Gastroesophageal sphincter (tissue), 4 donors: ENCODE results near the gene TUBGCP5. TPM values are rescaled to one million over a fixed set of nuclear protein-coding genes. Genes with fewer than 3 reads are reported as not detected.
"Not testable (repeated sequence)": the region's sequence is repeated elsewhere in the genome, so short reads cannot be mapped to it uniquely, and the experiment has no call there.

Source experiments
- ATAC-seq: fragments of 150-250 bp; one replicate; pipeline ENCODE4 v1.9.1; 2016; ENCODE audit warnings: mild to moderate bottlenecking, moderate library complexity
- H3K27ac ChIP-seq, 4 donors: fragments of 200-600 bp; sonication (generic) in 3 of 4; 1 replicate in 3 of 4; 2 replicates in 1 of 4; pipeline ENCODE4 v1.5.1; 2016 to 2019
- H3K27me3 ChIP-seq: fragments of 200-600 bp; sonication (generic); one replicate; pipeline ENCODE4 v1.5.1; 2019
- H3K36me3 ChIP-seq, 2 donors: fragments of 200-600 bp; sonication (generic); one replicate each; pipeline ENCODE4 v1.5.1; 2019; ENCODE audit warnings: control low read depth in 1 of 2
- H3K4me1 ChIP-seq, 3 donors: fragments of 200-600 bp; sonication (generic); 1 replicate in 2 of 3; 2 replicates in 1 of 3; pipeline ENCODE4 v1.5.1; 2016 to 2019; ENCODE audit warnings: control low read depth in 2 of 3
- H3K4me3 ChIP-seq, 2 donors: fragments of 200-600 bp; sonication (generic); one replicate each; pipeline ENCODE4 v1.5.1; 2019; ENCODE audit warnings: mild to moderate bottlenecking in 1 of 2, moderate library complexity in 1 of 2
- H3K9me3 ChIP-seq, 3 donors: fragments of 200-600 bp; sonication (generic); one replicate each; pipeline ENCODE4 v1.5.1; 2017 to 2019; ENCODE audit warnings: control low read depth in 2 of 3
- EP300 ChIP-seq: sonication (generic); formaldehyde crosslinking; IDR thresholded peaks from one replicate; pipeline ENCODE4 v1.6.1; 2017; ENCODE audit warnings: antibody characterized with exemption, mild to moderate bottlenecking
- POLR2A ChIP-seq, 2 donors: fragments of 450-650 bp; IDR thresholded peaks; one replicate each; pipeline ENCODE4 v1.6.1; 2017; ENCODE audit warnings: antibody characterized with exemption in 2 of 2, mild to moderate bottlenecking in 2 of 2, moderate library complexity in 1 of 2
- POLR2AphosphoS5 ChIP-seq: sonication (generic); formaldehyde crosslinking; IDR thresholded peaks from one replicate; pipeline ENCODE4 v1.6.1; 2017; ENCODE audit warnings: antibody characterized with exemption
- WGBS, 2 donors: methylation state at CpG; one replicate each; pipeline ENCODE4 v1.1.5; 2018; ENCODE audit warnings: low coverage in 1 of 2; 5-methylcytosine and 5-hydroxymethylcytosine counted together
- total RNA-seq, 4 donors: library from RNA; depleted of rRNA; stranded (reverse); fragments of >200 nt; gene quantifications; one replicate each; pipeline ENCODE4 v1.1.0, GENCODE V29; 2016
- TF ChIP-seq, protein P1 (sequence below), 4 experiments: fragments of 200-600 bp in 2 of 4; fragments of 450-650 bp in 2 of 4; sonication (generic) in 1 of 4; IDR thresholded peaks; one replicate each; pipeline ENCODE4 v1.5.1; 2017 to 2019; ENCODE audit warnings: antibody characterized with exemption in 4 of 4, mild to moderate bottlenecking in 2 of 4, moderate library complexity in 2 of 4

TUBGCP5 gene
- total RNA-seq, 4 donors from 2014 or later: 12.7 to 25.3 (median 21.7) TPM

DNA sequence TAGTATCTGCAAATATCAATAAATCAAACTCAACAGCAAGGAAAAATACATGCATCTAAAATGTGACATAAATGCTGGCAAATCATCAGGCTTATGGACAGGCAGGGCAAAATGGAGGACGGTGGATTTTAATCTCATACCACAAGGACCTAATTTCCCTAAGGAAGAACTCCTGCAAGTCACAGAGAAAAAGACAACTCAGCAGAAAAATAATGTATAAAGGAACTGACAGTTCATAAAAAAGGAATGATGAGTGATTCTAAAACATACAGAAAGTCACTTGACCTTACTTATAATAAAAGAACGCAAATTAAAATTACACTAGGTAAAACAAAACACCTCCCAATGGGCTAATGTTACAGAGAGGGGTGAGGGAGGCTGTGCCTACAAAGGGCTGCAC is 17.2 kb downstream of the TUBGCP5 start:
- ATAC-seq: no peak
- H3K27me3 ChIP-seq: no peaks in the 10 kb centered on the region
- TF ChIP-seq POLR2A (IDR thresholded peaks at IDR 0.05): no peak
- TF ChIP-seq, protein P1, sequence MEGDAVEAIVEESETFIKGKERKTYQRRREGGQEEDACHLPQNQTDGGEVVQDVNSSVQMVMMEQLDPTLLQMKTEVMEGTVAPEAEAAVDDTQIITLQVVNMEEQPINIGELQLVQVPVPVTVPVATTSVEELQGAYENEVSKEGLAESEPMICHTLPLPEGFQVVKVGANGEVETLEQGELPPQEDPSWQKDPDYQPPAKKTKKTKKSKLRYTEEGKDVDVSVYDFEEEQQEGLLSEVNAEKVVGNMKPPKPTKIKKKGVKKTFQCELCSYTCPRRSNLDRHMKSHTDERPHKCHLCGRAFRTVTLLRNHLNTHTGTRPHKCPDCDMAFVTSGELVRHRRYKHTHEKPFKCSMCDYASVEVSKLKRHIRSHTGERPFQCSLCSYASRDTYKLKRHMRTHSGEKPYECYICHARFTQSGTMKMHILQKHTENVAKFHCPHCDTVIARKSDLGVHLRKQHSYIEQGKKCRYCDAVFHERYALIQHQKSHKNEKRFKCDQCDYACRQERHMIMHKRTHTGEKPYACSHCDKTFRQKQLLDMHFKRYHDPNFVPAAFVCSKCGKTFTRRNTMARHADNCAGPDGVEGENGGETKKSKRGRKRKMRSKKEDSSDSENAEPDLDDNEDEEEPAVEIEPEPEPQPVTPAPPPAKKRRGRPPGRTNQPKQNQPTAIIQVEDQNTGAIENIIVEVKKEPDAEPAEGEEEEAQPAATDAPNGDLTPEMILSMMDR (IDR thresholded peaks at IDR 0.05): no peak
- 81 to 100% methylated on average over 2 of the region's 2 CpGs for WGBS, 2 donors
- H3K4me1 ChIP-seq: no peaks in the 10 kb centered on the region
- no peaks in the 10 kb centered on the region for H3K9me3 ChIP-seq
- peaks cover 12 to 100% of the 10 kb centered on the region in 2 donors for H3K36me3 ChIP-seq
- H3K27ac ChIP-seq: no peak overlapping the region
- H3K4me3 ChIP-seq: no peak overlapping the region

DNA sequence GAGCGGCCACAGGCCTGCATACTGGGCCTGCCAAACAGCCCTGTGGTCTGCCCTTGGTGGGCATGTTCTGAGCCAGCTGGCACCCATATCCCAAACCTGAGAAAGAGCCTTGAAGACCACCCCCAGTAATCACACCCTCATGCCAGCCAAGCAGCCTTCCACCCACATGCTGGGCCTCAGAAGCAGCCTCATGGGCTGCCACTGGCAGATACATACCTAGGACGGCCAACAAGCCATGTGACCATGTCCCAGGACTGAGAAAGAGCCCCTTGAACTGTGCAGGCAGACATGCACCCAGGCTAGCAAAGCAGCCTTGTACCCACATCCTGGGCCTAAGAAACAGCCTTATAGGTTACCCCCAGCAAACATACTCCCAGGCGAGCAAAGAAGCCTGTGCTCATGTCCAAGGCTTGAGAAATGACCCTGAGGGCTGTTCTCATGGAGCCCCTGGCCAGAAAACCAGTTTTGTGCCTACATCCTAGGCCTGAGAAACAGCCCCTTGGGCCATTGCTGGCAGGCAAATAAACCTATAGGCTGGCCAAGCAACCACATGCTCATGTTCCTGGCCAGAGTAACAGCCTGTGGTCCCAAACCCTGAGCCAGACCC is 24.9 kb downstream of the TUBGCP5 start:
- no peak overlapping the region for H3K27ac ChIP-seq
- no peak for ATAC-seq
- no peaks in the 10 kb centered on the region for H3K4me1 ChIP-seq
- no peaks in the 10 kb centered on the region for H3K27me3 ChIP-seq
- H3K4me3 ChIP-seq: no peak overlapping the region
- TF ChIP-seq, protein P1 (IDR thresholded peaks at IDR 0.05): no peak
- no peak for TF ChIP-seq EP300
- TF ChIP-seq POLR2A (IDR thresholded peaks at IDR 0.05): no peak
- TF ChIP-seq POLR2AphosphoS5: no peak
- no peaks in the 10 kb centered on the region for H3K9me3 ChIP-seq
- H3K36me3 ChIP-seq: peaks cover 0 to 100% of the 10 kb centered on the region in 2 donors
- WGBS, 2 donors: no CpG with 5 or more reads among the region's 3 CpGs

DNA sequence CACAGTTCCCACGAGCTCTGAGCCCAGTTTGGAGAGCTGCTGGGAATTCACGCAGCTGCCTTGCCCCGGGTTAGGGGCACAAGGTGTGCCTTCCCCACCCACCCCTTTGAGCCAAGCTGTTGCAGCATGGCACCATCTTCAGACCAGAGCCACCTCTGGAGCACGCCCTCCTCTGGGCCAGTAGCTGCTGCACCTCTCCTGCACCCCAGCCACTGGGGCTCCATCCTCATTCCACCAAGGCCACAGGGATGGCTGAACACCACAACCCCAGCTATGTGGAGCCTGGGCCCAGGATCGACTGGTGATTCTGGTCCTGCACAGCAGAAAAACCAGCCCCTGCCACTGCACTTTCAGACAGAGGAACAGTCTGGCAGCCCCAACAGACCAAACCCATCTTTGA is 25.7 kb downstream of the TUBGCP5 start:
- no peak for TF ChIP-seq POLR2A (IDR thresholded peaks at IDR 0.05)
- TF ChIP-seq EP300: no peak
- H3K9me3 ChIP-seq: no peaks in the 10 kb centered on the region
- no peak overlapping the region for H3K4me3 ChIP-seq
- peaks cover 0 to 100% of the 10 kb centered on the region in 2 donors for H3K36me3 ChIP-seq
- H3K27me3 ChIP-seq: no peaks in the 10 kb centered on the region
- H3K4me1 ChIP-seq: no peaks in the 10 kb centered on the region
- ATAC-seq: no peak
- 86% methylated on average over 1 of the region's 5 CpGs; no CpG with 5 or more reads in 1 of the 2 donors for WGBS, 2 donors
- no peak overlapping the region for H3K27ac ChIP-seq

DNA sequence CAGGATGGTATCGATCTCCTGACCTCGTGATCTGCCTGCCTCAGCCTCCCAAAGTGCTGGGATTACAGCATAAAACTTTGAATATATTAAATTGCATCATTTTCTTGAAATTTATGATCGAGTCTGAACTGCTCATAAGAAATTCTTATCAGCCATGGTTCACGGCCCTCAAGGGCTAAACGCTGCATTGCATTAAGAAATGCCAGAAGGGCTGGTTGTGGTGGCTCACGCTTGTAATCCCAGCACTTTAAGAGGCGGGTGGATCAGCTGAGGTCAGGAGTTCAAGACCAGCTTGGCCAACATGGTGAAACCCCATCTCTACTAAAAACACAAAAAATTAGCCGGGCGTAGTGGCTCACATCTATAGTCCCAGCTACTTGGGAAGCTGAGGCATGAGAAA is 26.8 kb downstream of the TUBGCP5 start:
- not testable (repeated sequence) for H3K4me3 ChIP-seq, H3K9me3 ChIP-seq

DNA sequence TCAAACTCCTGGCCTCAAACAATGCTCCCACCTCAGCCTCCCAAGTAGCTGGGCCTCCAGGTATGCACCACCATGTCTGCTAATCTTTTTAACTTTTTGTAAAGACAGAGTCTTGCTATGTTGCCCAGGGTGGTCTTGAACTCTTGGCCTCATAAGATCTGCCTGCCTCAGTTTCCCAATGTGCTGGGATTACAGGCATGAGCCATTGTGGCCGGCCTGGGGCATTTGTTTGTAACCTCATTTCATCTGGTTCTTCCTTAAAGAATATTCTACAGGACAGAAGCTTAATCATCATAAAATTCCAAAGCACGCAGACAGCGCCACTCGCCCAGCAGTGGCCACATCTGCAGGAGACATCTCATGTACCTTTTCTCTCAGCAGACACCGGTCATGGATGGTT is 35.6 kb downstream of the TUBGCP5 start:
- TF ChIP-seq POLR2A (IDR thresholded peaks at IDR 0.05) (no peak), EP300 (no peak)
- peaks cover 0 to 100% of the 10 kb centered on the region in 2 donors for H3K36me3 ChIP-seq
- no peaks in the 10 kb centered on the region for H3K9me3 ChIP-seq
- no peaks in the 10 kb centered on the region for H3K4me1 ChIP-seq
- no peak overlapping the region for H3K4me3 ChIP-seq
- no peaks in the 10 kb centered on the region for H3K27me3 ChIP-seq
- no peak for ATAC-seq
- 100% methylated on average over 1 to 3 of the region's 5 CpGs for WGBS, 2 donors
- no peak overlapping the region for H3K27ac ChIP-seq

More for the DNA sequence above, 26.8 kb downstream of the TUBGCP5 start:
- H3K27me3 ChIP-seq, ATAC-seq, H3K4me1 ChIP-seq, H3K27ac ChIP-seq: not testable (repeated sequence)
- 93% methylated on average over 8 of the region's 9 CpGs; no CpG with 5 or more reads in 1 of the 2 donors for WGBS, 2 donors
- H3K36me3 ChIP-seq: peaks cover 0 to 100% of the 10 kb centered on the region in 2 donors

DNA sequence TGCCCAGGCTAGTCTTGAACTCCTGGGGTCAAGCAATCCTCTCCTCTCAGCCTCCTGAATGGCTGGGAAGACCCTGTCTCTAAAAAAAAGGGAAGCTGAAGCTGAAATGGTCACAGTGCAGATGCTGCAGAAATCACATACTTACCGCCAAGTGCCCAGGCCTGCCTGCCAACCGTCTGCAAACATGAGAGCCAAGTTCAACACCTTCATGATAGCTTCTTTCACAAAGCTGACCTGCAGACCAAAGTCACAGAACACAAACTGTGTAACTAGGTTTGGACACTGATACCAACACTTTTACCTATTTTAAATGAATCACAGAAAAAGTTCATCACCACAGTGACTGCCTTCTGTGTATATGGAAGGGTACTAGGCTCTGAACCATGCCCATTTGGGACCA is 36.4 kb downstream of the TUBGCP5 start:
- ATAC-seq: no peak
- H3K9me3 ChIP-seq: no peaks in the 10 kb centered on the region
- no peak overlapping the region for H3K4me3 ChIP-seq
- no peaks in the 10 kb centered on the region for H3K4me1 ChIP-seq
- H3K36me3 ChIP-seq: peaks cover 0 to 100% of the 10 kb centered on the region in 2 donors
- TF ChIP-seq POLR2AphosphoS5 (no peak), EP300 (no peak), POLR2A (IDR thresholded peaks at IDR 0.05) (no peak)
- TF ChIP-seq, protein P1 (IDR thresholded peaks at IDR 0.05): no peak
- WGBS, 2 donors: 68 to 78% methylated on average over 2 of the region's 2 CpGs
- no peak overlapping the region for H3K27ac ChIP-seq
- no peaks in the 10 kb centered on the region for H3K27me3 ChIP-seq
